OCI-LY7 (cell line): ENCODE data around the gene GLI3.

Source experiments
- EZH2phosphoT487 ChIP-seq: fragments of 200-600 bp; sonication (generic); IDR thresholded peaks from 2 replicates; pipeline ENCODE4 v1.6.1; 2018; ENCODE audit warnings: low read depth, borderline replicate concordance, mild to moderate bottlenecking, mixed run types, antibody characterized with exemption, low read length, moderate library complexity, mixed read lengths
- TF ChIP-seq, protein P1 (sequence below): fragments of 200-600 bp; sonication (generic); conservative IDR thresholded peaks from 2 replicates; pipeline ENCODE4 v1.5.1; 2014; ENCODE audit warnings: mild to moderate bottlenecking, antibody characterized with exemption, low read length, moderate library complexity, mixed read lengths

DNA sequence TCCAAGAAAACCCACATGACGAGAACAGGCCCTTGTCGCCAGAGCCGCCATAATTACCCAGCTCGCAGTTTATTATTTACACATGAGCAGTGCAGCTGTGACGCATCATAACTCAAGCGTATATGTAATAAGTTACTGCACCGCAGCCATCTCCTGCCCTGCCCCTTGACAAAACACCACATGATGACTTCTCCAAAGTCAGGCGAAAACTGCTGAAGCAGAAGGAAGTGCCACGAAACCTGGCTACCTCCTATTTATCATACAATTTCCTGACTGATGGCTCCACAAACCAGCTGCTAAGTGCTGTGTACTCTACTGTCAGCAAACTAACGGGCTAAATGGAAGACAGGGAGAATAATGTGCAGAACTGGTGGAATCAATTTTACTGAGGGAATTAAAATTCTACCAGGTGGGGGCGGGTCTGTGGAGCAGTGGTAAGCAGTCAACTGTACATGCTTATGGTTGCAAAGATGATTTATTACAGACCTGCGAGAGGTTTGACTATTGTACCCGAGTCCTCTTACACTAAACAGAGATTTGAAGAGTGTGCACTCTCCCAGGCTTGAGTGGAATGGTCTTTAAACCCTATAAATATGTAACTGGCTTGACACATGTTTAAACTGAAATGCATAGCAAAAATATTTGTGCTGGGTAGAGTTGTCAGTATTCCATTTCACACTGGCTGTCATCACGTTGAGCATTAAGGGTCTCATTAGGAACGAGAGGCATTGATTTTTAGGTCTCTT is 156.0 kb downstream of the GLI3 start:
- TF ChIP-seq, protein P1, sequence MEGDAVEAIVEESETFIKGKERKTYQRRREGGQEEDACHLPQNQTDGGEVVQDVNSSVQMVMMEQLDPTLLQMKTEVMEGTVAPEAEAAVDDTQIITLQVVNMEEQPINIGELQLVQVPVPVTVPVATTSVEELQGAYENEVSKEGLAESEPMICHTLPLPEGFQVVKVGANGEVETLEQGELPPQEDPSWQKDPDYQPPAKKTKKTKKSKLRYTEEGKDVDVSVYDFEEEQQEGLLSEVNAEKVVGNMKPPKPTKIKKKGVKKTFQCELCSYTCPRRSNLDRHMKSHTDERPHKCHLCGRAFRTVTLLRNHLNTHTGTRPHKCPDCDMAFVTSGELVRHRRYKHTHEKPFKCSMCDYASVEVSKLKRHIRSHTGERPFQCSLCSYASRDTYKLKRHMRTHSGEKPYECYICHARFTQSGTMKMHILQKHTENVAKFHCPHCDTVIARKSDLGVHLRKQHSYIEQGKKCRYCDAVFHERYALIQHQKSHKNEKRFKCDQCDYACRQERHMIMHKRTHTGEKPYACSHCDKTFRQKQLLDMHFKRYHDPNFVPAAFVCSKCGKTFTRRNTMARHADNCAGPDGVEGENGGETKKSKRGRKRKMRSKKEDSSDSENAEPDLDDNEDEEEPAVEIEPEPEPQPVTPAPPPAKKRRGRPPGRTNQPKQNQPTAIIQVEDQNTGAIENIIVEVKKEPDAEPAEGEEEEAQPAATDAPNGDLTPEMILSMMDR, result no peak
- TF ChIP-seq EZH2phosphoT487, result no peak
